Uterus (tissue), 2 donors: ENCODE results near the gene MARVELD1.

ENCODE experiments used
- POLR2A ChIP-seq, 2 donors: fragments of 450-650 bp; IDR thresholded peaks; one replicate each; pipeline ENCODE4 v1.6.1; 2016; ENCODE audit warnings: antibody characterized with exemption in 2 of 2, mild to moderate bottlenecking in 1 of 2, moderate library complexity in 1 of 2
- TF ChIP-seq, protein P1 (sequence below), 4 experiments: fragments of 200-600 bp in 2 of 4; fragments of 450-650 bp in 2 of 4; sonication (generic) in 2 of 4; IDR thresholded peaks; one replicate each; pipeline ENCODE4 v1.5.1; 2016 to 2019; ENCODE audit warnings: antibody characterized with exemption in 4 of 4, mild to moderate bottlenecking in 2 of 4, moderate library complexity in 1 of 4

DNA sequence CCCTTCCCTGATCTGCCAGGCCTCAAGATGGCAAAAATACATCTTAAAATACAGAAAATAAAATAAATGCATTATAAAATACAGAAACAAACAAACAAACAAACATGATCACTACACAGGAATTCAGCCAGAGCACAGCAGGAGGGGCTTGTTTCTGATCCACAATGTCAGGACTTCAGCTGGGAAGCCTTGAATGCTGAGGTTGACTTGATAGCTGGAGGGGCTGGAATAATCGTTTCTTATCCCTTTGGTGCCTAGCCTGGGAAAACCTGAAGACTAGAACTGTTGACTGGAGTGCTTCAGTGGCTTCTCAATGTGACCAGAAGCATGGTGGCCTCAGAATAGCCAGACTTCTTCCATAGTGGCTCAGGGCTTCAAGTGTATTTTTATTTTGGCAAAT lies 9.2 kb upstream of the MARVELD1 start:
- TF ChIP-seq, protein P1, sequence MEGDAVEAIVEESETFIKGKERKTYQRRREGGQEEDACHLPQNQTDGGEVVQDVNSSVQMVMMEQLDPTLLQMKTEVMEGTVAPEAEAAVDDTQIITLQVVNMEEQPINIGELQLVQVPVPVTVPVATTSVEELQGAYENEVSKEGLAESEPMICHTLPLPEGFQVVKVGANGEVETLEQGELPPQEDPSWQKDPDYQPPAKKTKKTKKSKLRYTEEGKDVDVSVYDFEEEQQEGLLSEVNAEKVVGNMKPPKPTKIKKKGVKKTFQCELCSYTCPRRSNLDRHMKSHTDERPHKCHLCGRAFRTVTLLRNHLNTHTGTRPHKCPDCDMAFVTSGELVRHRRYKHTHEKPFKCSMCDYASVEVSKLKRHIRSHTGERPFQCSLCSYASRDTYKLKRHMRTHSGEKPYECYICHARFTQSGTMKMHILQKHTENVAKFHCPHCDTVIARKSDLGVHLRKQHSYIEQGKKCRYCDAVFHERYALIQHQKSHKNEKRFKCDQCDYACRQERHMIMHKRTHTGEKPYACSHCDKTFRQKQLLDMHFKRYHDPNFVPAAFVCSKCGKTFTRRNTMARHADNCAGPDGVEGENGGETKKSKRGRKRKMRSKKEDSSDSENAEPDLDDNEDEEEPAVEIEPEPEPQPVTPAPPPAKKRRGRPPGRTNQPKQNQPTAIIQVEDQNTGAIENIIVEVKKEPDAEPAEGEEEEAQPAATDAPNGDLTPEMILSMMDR (IDR thresholded peaks at IDR 0.05) = no peak
- no peak for TF ChIP-seq POLR2A (IDR thresholded peaks at IDR 0.05)
